Measurements from ENCODE around the gene RFLNA.

Gene RFLNA

GRCh38 chr12:124338876-124339603 is 44.1 kb downstream of the RFLNA start:
- no peak for DNase-seq

GRCh38 chr12:124340080-124340900 is 45.4 kb downstream of the RFLNA start:
- DNase-seq = no peak

- no peak for DNase-seq
These were observed 46.8 kb downstream of the RFLNA start for GRCh38 chr12:124341645-124342069.

- no peak for DNase-seq
These were observed 49.1 kb downstream of the RFLNA start for GRCh38 chr12:124344022-124344421.

GRCh38 chr12:124344526-124344925 is 49.6 kb downstream of the RFLNA start:
- DNase-seq = no peak

GRCh38 chr12:124345795-124346194 is 50.9 kb downstream of the RFLNA start:
- DNase-seq = no peak

- no peak for DNase-seq
These were observed 51.7 kb downstream of the RFLNA start for GRCh38 chr12:124346425-124347168.

- no peak for DNase-seq
These were observed 52.4 kb downstream of the RFLNA start for GRCh38 chr12:124347335-124347734.

- DNase-seq = peak; percentile 13 to 21
These were observed 53.1 kb downstream of the RFLNA start for GRCh38 chr12:124347805-124348658.

- no peak for DNase-seq
These were observed 53.9 kb downstream of the RFLNA start for GRCh38 chr12:124348659-124349380.

GRCh38 chr12:124350491-124350890 is 55.6 kb downstream of the RFLNA start:
- DNase-seq = no peak

GRCh38 chr12:124351422-124351821 is 56.5 kb downstream of the RFLNA start:
- no peak for DNase-seq

GRCh38 chr12:124352257-124352656 is 57.4 kb downstream of the RFLNA start:
- DNase-seq = no peak

- DNase-seq = no peak
These were observed 57.9 kb downstream of the RFLNA start for GRCh38 chr12:124352839-124353238.

- no peak for DNase-seq
These were observed 59.5 kb downstream of the RFLNA start for GRCh38 chr12:124354400-124354799.

GRCh38 chr12:124356221-124356620 is 61.3 kb downstream of the RFLNA start:
- DNase-seq = no peak

- no peak for DNase-seq
These were observed 62.7 kb downstream of the RFLNA start for GRCh38 chr12:124357616-124358015.

GRCh38 chr12:124358572-124358971 is 63.7 kb downstream of the RFLNA start:
- DNase-seq = no peak

- DNase-seq = no peak
These were observed 65.0 kb downstream of the RFLNA start for GRCh38 chr12:124359671-124360581.

Measured in stimulated activated CD4-positive, alpha-beta T cell treated with anti-CD3 and anti-CD28 coated beads, Interleukin-2, amount 100 ng/mL, for 48 hours (primary cell).